HEK293 (cell line): ENCODE results near the gene RUFY2.

Experiments
- EGR2 ChIP-seq: fragments of 450-650 bp; formaldehyde crosslinking; IDR thresholded peaks from 2 replicates; pipeline ENCODE4 v1.5.1; 2016; ENCODE audit warnings: low read depth, missing biosample characterization, missing genetic modification characterization
- FEZF1 ChIP-seq: fragments of 450-650 bp; formaldehyde crosslinking; IDR thresholded peaks from 2 replicates; pipeline ENCODE4 v1.5.1; 2016; ENCODE audit warnings: missing biosample characterization, missing genetic modification characterization
- GLI4 ChIP-seq: fragments of 450-650 bp; formaldehyde crosslinking; IDR thresholded peaks from 2 replicates; pipeline ENCODE4 v1.5.1; 2016; ENCODE audit warnings: missing biosample characterization, missing genetic modification characterization
- GLIS1 ChIP-seq: fragments of 450-650 bp; formaldehyde crosslinking; IDR thresholded peaks from 2 replicates; pipeline ENCODE4 v1.5.1; 2016; ENCODE audit warnings: missing biosample characterization, missing genetic modification characterization
- HOXA7 ChIP-seq: sonication (generic); formaldehyde crosslinking; IDR thresholded peaks from 2 replicates; pipeline ENCODE4 v1.8.1; 2022; ENCODE audit warnings: missing genetic modification reagents, borderline replicate concordance
- IKZF3 ChIP-seq: fragments of 450-650 bp; IDR thresholded peaks from 2 replicates; pipeline ENCODE4 v1.5.0; 2018; ENCODE audit warnings: missing biosample characterization, mild to moderate bottlenecking, missing genetic modification characterization, moderate library complexity
- KLF16 ChIP-seq: fragments of 450-650 bp; formaldehyde crosslinking; IDR thresholded peaks from 2 replicates; pipeline ENCODE4 v1.5.1; 2017; ENCODE audit warnings: missing biosample characterization, missing genetic modification characterization
- KLF8 ChIP-seq: fragments of 450-650 bp; formaldehyde crosslinking; IDR thresholded peaks from 2 replicates; pipeline ENCODE4 v1.5.1; 2016; ENCODE audit warnings: missing biosample characterization, missing genetic modification characterization
- ZBTB48 ChIP-seq: fragments of 450-650 bp; formaldehyde crosslinking; IDR thresholded peaks from 2 replicates; pipeline ENCODE4 v1.5.1; 2016; ENCODE audit warnings: missing biosample characterization, missing genetic modification characterization
- ZEB2 ChIP-seq: fragments of 450-650 bp; formaldehyde crosslinking; IDR thresholded peaks from 2 replicates; pipeline ENCODE4 v1.5.1; 2016; ENCODE audit warnings: missing biosample characterization, missing genetic modification characterization
- ZNF114 ChIP-seq: fragments of 450-650 bp; formaldehyde crosslinking; IDR thresholded peaks from 2 replicates; pipeline ENCODE4 v1.5.0; 2017; ENCODE audit warnings: missing biosample characterization, missing genetic modification characterization
- ZNF138 ChIP-seq: fragments of 450-650 bp; formaldehyde crosslinking; IDR thresholded peaks from 2 replicates; pipeline ENCODE4 v1.5.1; 2016; ENCODE audit warnings: missing biosample characterization, missing genetic modification characterization, borderline replicate concordance
- ZNF146 ChIP-seq: fragments of 450-650 bp; formaldehyde crosslinking; IDR thresholded peaks from 2 replicates; pipeline ENCODE4 v1.5.1; 2016; ENCODE audit warnings: missing biosample characterization, missing genetic modification characterization
- ZNF169 ChIP-seq: fragments of 450-650 bp; formaldehyde crosslinking; IDR thresholded peaks from 2 replicates; pipeline ENCODE4 v1.5.1; 2016; ENCODE audit warnings: missing biosample characterization, missing genetic modification characterization
- ZNF2 ChIP-seq: fragments of 450-650 bp; formaldehyde crosslinking; IDR thresholded peaks from 2 replicates; pipeline ENCODE4 v1.5.1; 2016; ENCODE audit warnings: missing biosample characterization, missing genetic modification characterization
- ZNF324 ChIP-seq: fragments of 450-650 bp; formaldehyde crosslinking; IDR thresholded peaks from 2 replicates; pipeline ENCODE4 v1.5.1; 2016; ENCODE audit warnings: missing biosample characterization, missing genetic modification characterization
- ZNF521 ChIP-seq: fragments of 450-650 bp; formaldehyde crosslinking; IDR thresholded peaks from 2 replicates; pipeline ENCODE4 v1.5.1; 2017; ENCODE audit warnings: missing biosample characterization, mild to moderate bottlenecking, missing genetic modification characterization
- ZNF548 ChIP-seq: fragments of 450-650 bp; formaldehyde crosslinking; IDR thresholded peaks from 2 replicates; pipeline ENCODE4 v1.5.1; 2016; ENCODE audit warnings: missing biosample characterization, missing genetic modification characterization
- ZNF561 ChIP-seq: fragments of 450-650 bp; IDR thresholded peaks from 2 replicates; pipeline ENCODE4 v1.5.1; 2018; ENCODE audit warnings: missing biosample characterization, missing genetic modification characterization, borderline replicate concordance
- ZNF621 ChIP-seq: fragments of 450-650 bp; formaldehyde crosslinking; IDR thresholded peaks from 2 replicates; pipeline ENCODE4 v1.5.1; 2017; ENCODE audit warnings: missing biosample characterization, missing genetic modification characterization
- ZNF658 ChIP-seq: fragments of 450-650 bp; formaldehyde crosslinking; IDR thresholded peaks from 2 replicates; pipeline ENCODE4; 2016; ENCODE audit warnings: missing biosample characterization, missing genetic modification characterization
- ZNF670 ChIP-seq: fragments of 450-650 bp; formaldehyde crosslinking; IDR thresholded peaks from 2 replicates; pipeline ENCODE4 v1.5.1; 2016; ENCODE audit warnings: missing biosample characterization, missing genetic modification characterization, low read depth
- ZSCAN30 ChIP-seq: fragments of 450-650 bp; IDR thresholded peaks from 2 replicates; pipeline ENCODE4 v1.5.1; 2018; ENCODE audit warnings: missing biosample characterization, mild to moderate bottlenecking, missing genetic modification characterization, moderate library complexity
- TF ChIP-seq, protein P1 (sequence below): fragments of 450-650 bp; formaldehyde crosslinking; conservative IDR thresholded peaks from 2 replicates; pipeline ENCODE4 v1.5.1; 2016; ENCODE audit warnings: low read depth, missing biosample characterization, missing genetic modification characterization
- TF ChIP-seq, protein P2 (sequence below): fragments of 450-650 bp; formaldehyde crosslinking; IDR thresholded peaks from 2 replicates; pipeline ENCODE4 v1.5.1; 2016; ENCODE audit warnings: missing biosample characterization, missing genetic modification characterization
- TF ChIP-seq, protein P3 (sequence below): fragments of 450-650 bp; formaldehyde crosslinking; IDR thresholded peaks from 2 replicates; pipeline ENCODE4 v1.5.1; 2017; ENCODE audit warnings: missing biosample characterization, mild to moderate bottlenecking, missing genetic modification characterization, moderate library complexity
- TF ChIP-seq, protein P4 (sequence below): fragments of 450-650 bp; formaldehyde crosslinking; optimal IDR thresholded peaks from 2 replicates; pipeline ENCODE3; 2016; ENCODE audit warnings: missing biosample characterization, mild to moderate bottlenecking, missing genetic modification characterization
- TF ChIP-seq, protein P5 (sequence below): IDR thresholded peaks from 2 replicates; pipeline ENCODE4 v1.6.1; 2011; ENCODE audit warnings: mild to moderate bottlenecking, low read depth, low read length, borderline replicate concordance
- TF ChIP-seq, protein P6 (sequence below): fragments of 450-650 bp; formaldehyde crosslinking; IDR thresholded peaks from 2 replicates; pipeline ENCODE4 v1.5.1; 2016; ENCODE audit warnings: missing biosample characterization, missing genetic modification characterization

The RUFY2 gene

DNA sequence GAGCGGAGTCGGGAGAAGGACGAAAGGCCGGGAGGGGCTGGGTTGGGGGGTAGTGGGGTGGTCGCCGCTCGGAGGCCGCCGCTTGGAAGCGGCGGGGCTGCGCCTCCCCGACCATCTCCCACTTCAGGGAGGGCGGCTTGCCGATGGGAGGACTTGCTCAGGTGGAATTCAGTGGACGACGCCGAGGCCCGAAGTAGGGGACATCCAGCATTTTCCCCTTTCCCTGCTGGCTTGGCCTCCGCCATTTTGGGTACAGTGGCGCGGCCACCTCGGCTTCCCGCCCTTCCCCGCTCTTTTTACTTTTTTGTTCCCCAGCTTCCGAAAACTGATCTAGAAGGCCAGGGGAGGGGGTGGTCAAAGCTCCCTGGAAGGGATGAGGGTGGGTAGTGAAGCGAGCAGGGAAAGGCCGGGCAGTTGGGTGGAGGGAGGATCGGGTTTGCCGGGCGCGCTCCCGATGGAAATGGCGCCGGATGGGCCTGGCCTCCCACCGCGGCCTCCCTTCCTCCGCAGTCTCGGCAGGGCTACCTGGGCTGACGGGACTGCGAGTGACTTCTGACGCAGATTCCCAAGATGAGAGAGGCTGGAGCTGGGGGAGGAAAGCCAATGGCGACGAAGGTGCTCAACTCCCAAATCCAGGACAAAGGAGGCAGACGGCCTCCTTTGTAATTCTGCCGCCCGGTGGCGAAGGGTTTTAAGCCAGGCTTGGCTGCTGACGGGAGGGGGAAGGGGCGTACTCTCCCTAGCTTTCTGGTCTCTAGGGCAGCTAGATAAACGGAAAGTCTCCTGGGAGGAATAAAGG lies 74.6 kb downstream of the RUFY2 start, which contains the start of gene PBLD (continued):
- TF ChIP-seq KLF8 (tag by site-specific recombination) (peak; percentile 65), ZNF561 (tag by site-specific recombination) (peak; percentile 59), HOXA7 (CRISPR knock-in tag) (no peak), ZNF2 (tag by site-specific recombination) (peak; percentile 86), ZEB2 (tag by site-specific recombination) (peak; percentile 73; the same call in 1 of the 2 replicates), ZNF169 (tag by site-specific recombination) (no peak), FEZF1 (tag by site-specific recombination) (no peak), ZNF658 (tag by site-specific recombination) (no peak), ZSCAN30 (tag by site-specific recombination) (peak; percentile 72), ZNF138 (tag by site-specific recombination) (no peak), ZNF548 (no peak), EGR2 (tag by site-specific recombination) (no peak), ZBTB48 (tag by site-specific recombination) (peak; percentile 61), ZNF521 (tag by site-specific recombination) (no peak), GLIS1 (tag by site-specific recombination) (peak; percentile 22; the same call in 1 of the 2 replicates), ZNF324 (tag by site-specific recombination) (no peak), ZNF670 (no peak), KLF16 (tag by site-specific recombination) (peak; percentile 90), GLI4 (tag by site-specific recombination) (no peak), ZNF114 (tag by site-specific recombination) (no peak), ZNF146 (tag by site-specific recombination) (0 out of 2 replicates have a peak, but pooled peaks have one; percentile 22), IKZF3 (tag by site-specific recombination) (peak; percentile 92), ZNF621 (tag by site-specific recombination) (no peak)
- TF ChIP-seq, protein P1, sequence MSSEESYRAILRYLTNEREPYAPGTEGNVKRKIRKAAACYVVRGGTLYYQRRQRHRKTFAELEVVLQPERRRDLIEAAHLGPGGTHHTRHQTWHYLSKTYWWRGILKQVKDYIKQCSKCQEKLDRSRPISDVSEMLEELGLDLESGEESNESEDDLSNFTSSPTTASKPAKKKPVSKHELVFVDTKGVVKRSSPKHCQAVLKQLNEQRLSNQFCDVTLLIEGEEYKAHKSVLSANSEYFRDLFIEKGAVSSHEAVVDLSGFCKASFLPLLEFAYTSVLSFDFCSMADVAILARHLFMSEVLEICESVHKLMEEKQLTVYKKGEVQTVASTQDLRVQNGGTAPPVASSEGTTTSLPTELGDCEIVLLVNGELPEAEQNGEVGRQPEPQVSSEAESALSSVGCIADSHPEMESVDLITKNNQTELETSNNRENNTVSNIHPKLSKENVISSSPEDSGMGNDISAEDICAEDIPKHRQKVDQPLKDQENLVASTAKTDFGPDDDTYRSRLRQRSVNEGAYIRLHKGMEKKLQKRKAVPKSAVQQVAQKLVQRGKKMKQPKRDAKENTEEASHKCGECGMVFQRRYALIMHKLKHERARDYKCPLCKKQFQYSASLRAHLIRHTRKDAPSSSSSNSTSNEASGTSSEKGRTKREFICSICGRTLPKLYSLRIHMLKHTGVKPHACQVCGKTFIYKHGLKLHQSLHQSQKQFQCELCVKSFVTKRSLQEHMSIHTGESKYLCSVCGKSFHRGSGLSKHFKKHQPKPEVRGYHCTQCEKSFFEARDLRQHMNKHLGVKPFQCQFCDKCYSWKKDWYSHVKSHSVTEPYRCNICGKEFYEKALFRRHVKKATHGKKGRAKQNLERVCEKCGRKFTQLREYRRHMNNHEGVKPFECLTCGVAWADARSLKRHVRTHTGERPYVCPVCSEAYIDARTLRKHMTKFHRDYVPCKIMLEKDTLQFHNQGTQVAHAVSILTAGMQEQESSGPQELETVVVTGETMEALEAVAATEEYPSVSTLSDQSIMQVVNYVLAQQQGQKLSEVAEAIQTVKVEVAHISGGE (tag by site-specific recombination), result 0 out of 2 replicates have a peak, but pooled peaks have one; percentile 22
- TF ChIP-seq, protein P2, sequence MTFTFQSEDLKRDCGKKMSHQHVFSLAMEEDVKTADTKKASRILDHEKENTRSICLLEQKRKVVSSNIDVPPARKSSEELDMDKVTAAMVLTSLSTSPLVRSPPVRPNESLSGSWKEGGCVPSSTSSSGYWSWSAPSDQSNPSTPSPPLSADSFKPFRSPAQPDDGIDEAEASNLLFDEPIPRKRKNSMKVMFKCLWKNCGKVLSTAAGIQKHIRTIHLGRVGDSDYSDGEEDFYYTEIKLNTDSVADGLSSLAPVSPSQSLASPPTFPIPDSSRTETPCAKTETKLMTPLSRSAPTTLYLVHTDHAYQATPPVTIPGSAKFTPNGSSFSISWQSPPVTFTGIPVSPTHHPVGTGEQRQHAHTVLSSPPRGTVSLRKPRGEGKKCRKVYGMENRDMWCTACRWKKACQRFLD (tag by site-specific recombination), result no peak
- TF ChIP-seq, protein P3, sequence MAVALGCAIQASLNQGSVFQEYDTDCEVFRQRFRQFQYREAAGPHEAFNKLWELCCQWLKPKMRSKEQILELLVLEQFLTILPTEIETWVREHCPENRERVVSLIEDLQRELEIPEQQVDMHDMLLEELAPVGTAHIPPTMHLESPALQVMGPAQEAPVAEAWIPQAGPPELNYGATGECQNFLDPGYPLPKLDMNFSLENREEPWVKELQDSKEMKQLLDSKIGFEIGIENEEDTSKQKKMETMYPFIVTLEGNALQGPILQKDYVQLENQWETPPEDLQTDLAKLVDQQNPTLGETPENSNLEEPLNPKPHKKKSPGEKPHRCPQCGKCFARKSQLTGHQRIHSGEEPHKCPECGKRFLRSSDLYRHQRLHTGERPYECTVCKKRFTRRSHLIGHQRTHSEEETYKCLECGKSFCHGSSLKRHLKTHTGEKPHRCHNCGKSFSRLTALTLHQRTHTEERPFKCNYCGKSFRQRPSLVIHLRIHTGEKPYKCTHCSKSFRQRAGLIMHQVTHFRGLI (tag by site-specific recombination), result 0 out of 2 replicates have a peak, but pooled peaks have one; percentile 9
- TF ChIP-seq, protein P4, sequence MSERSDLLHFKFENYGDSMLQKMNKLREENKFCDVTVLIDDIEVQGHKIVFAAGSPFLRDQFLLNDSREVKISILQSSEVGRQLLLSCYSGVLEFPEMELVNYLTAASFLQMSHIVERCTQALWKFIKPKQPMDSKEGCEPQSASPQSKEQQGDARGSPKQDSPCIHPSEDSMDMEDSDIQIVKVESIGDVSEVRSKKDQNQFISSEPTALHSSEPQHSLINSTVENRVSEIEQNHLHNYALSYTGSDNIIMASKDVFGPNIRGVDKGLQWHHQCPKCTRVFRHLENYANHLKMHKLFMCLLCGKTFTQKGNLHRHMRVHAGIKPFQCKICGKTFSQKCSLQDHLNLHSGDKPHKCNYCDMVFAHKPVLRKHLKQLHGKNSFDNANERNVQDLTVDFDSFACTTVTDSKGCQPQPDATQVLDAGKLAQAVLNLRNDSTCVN (tag by site-specific recombination), result peak; percentile 91
- TF ChIP-seq, protein P5, sequence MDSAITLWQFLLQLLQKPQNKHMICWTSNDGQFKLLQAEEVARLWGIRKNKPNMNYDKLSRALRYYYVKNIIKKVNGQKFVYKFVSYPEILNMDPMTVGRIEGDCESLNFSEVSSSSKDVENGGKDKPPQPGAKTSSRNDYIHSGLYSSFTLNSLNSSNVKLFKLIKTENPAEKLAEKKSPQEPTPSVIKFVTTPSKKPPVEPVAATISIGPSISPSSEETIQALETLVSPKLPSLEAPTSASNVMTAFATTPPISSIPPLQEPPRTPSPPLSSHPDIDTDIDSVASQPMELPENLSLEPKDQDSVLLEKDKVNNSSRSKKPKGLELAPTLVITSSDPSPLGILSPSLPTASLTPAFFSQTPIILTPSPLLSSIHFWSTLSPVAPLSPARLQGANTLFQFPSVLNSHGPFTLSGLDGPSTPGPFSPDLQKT, result no peak
- TF ChIP-seq, protein P6, sequence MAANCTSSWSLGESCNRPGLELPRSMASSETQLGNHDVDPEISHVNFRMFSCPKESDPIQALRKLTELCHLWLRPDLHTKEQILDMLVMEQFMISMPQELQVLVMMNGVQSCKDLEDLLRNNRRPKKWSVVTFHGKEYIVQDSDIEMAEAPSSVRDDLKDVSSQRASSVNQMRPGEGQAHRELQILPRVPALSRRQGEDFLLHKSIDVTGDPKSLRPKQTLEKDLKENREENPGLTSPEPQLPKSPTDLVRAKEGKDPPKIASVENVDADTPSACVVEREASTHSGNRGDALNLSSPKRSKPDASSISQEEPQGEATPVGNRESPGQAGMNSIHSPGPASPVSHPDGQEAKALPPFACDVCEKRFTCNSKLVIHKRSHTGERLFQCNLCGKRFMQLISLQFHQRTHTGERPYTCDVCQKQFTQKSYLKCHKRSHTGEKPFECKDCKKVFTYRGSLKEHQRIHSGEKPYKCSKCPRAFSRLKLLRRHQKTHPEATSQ (tag by site-specific recombination), result 0 out of 2 replicates have a peak, but pooled peaks have one; percentile 67
